Cardiac fibroblast (primary cell): Measurements from ENCODE around the gene TTC23.

ENCODE experiments used
- DNase-seq, 2 donors: peaks; one replicate each; pipeline versions ENCODE4 v3.0.0 to v3.0.0-alpha.2; 2010; ENCODE audit warnings: low read depth in 2 of 2
- H3K4me3 ChIP-seq, 2 donors: replicated peaks in 1 of 2; 1 replicate in 1 of 2; 2 replicates in 1 of 2; pipeline ENCODE4 v1.5.1; 2011; ENCODE audit warnings: low read depth in 2 of 2, low read length in 2 of 2, mild to moderate bottlenecking in 2 of 2, moderate library complexity in 1 of 2
- TF ChIP-seq, protein P1 (sequence below): IDR thresholded peaks from one replicate; pipeline ENCODE4 v1.5.1; 2011; ENCODE audit warnings: low read depth, mild to moderate bottlenecking, low read length, inconsistent platforms

The TTC23 gene

DNA sequence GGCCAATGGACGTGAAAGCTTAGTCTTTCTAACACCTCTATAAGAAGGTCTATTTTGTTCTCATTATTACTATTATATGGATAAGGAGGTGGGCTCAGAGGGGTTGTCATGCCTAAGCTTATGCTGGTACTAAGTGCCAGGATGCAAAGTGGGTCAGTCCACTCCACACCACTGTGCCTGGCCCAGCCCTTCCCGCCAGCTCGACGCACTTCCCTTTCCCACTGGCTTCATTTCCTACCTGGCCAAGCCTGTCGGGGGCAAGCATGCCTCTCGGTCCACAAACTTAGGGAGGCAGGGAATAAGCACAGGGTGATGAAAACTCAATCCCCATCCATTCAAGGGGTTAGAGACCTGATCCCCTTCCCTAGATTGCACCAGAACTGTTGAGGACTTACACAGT lies 150.4 kb downstream of the TTC23 start:
- no peak overlapping the region for H3K4me3 ChIP-seq
- TF ChIP-seq, protein P1, sequence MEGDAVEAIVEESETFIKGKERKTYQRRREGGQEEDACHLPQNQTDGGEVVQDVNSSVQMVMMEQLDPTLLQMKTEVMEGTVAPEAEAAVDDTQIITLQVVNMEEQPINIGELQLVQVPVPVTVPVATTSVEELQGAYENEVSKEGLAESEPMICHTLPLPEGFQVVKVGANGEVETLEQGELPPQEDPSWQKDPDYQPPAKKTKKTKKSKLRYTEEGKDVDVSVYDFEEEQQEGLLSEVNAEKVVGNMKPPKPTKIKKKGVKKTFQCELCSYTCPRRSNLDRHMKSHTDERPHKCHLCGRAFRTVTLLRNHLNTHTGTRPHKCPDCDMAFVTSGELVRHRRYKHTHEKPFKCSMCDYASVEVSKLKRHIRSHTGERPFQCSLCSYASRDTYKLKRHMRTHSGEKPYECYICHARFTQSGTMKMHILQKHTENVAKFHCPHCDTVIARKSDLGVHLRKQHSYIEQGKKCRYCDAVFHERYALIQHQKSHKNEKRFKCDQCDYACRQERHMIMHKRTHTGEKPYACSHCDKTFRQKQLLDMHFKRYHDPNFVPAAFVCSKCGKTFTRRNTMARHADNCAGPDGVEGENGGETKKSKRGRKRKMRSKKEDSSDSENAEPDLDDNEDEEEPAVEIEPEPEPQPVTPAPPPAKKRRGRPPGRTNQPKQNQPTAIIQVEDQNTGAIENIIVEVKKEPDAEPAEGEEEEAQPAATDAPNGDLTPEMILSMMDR, result no peak
- no peak for DNase-seq

DNA sequence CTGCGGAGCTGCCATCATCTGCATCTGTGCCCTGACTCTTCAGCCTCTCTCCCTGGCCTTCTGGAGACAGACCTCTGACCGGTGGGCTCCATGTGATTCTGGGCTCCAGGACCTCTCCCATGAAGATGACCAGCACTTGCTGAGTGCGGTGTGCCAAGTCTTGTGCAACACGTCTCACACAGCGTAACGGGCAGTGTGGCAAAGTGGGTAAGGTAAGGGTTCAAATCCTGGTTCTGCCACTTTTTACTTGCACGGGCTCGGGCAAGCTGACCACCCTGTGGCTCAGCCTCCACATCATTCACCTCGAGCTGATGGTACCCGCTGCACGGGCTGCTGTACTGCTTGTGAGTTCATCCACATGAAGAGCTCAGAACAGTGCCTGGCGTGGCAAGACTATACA lies 151.0 kb downstream of the TTC23 start:
- H3K4me3 ChIP-seq, result no peak overlapping the region
- no peak for DNase-seq
- TF ChIP-seq, protein P1, result no peak

DNA sequence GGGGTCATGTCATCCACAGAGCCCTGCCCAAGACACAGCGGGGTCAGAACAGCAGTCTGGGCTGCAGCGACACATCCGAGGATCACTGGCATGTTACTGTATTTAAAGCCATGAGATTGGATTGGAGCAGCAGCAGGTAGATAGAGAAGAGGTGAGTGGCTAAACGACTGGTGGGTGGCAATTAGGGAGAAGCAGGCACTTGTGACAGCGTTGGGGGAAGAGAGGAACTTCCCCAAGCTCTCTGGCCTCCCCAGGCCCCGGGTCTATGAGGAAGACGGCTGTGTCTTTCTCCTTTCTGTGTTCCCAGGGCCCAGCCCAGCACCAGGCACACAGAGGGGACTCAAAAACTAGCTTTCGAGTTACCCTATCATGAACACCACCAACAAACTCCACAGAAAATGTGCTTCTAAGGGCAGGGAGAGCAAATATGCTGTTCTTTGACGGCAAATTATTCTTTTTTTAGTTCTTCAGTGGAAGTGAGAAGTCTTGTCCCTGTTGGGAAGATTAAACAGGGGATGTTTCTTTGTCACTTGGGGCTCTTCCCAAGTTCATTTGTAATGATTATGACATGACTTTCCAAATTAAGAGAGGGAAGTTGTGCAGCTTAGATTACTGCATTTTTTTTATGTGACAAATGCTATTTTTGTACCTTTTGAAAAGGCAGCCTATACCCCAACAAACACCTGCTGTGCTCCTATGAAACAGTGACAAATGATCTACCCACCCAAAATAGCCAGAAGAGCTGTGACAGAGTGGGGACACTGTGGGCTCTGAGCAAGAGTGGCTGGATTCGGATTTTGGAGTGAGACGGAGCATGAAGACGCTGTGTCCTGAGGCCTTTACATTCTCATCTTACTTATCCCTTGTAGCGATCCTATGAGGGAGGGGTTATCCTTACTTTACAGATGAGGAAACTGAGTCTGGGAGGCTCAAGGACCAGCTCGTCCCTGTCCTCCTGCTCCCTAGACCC lies 151.7 kb downstream of the TTC23 start:
- DNase-seq, result no peak
- TF ChIP-seq, protein P1, result no peak
- no peak overlapping the region for H3K4me3 ChIP-seq

DNA sequence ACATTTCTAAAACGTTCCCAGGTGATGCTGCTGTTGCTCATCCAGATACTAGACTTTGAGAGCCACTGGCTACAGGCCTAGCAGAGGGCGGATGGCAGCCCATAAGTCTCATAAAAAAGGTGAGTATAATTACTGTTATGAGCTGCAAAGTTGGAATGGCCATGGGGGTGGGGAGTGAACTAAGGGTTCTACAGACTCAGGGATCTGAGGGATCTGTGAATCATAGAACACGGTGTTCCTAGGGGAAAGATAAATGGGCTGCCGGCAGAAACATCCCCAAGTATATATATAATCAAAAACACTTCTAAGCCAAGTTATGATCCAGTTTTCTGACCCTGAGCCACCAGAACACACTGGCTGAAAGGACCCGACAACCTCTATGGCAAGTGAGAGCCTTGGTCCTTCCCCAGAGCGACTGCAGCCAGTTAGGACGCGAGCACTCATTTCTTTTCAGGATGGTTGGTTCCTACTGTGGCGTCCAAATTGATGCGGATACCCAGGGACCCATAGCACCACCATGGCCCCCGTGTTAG lies 152.4 kb downstream of the TTC23 start:
- TF ChIP-seq, protein P1, result no peak
- H3K4me3 ChIP-seq, result no peak overlapping the region
- peak in 1 of 2 donors; percentile 6 for DNase-seq

DNA sequence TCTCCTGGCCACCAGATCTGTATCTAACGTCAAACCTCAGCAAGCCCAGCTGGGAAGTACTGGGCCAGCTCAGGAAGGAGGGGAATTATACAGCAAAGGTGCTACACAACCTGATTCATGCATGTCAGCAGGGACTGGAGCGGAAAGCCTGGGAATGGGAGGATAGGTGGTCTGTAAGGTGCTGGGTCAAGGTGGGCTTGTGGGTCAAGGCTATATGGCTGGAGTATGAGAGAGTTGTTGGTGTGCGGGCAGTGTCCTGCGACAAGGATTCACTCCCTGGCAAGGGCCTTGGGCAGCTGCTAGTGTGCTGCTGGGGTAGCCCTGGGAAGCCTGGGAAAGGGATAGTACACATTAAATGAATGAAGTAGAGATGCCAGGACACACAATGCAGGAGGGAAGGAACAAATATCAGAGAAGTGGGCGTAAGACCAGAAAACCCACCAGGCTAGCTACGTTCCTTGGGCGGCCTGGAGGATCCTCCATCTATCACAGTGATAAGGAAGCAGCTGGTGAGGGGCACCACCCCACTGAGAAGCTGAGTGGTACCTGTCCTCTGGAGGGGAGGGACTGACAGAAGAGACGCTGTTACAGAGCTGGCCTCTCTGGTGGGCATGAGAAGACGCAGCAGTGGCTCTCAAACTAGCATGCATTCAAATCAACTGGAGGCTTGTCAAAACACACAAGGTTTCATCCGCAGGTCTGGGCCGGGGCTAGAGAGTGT lies 153.0 kb downstream of the TTC23 start:
- DNase-seq, result no peak
- TF ChIP-seq, protein P1, result no peak
- no peak overlapping the region for H3K4me3 ChIP-seq

DNA sequence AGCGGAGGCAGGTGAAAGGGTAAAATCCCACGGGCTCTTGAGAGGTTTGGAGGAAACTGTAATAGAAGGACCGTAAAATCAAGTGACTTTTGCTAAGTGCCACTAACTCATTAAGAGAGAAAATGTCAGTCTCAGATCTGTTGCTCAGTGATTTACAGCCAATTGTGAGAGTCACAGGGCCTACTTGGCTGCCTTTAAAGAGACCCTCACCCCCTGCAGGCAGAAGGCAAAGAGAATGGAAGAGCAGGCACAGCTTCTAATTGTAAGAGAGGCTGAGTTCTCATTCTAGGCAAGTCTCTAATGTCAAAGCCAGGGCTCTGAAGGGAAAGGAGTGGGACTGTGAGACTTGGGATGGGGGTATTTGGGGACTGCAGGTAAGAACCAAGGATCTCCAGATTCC lies 153.8 kb downstream of the TTC23 start:
- no peak for DNase-seq
- no peak overlapping the region for H3K4me3 ChIP-seq
- TF ChIP-seq, protein P1, result no peak
